NCI-H2196 (cell line): Measurements from ENCODE around the gene TBRG4.

Source experiments
- DNase-seq: peaks from one replicate; lab custom pipeline; 2025; ENCODE audit not compliant: unreplicated experiment; lab: John Stamatoyannopoulos, UW

The TBRG4 gene

GRCh38 chr7:45145881-45146280 is 34.4 kb upstream of the TBRG4 start:
- DNase-seq = no peak

DNA sequence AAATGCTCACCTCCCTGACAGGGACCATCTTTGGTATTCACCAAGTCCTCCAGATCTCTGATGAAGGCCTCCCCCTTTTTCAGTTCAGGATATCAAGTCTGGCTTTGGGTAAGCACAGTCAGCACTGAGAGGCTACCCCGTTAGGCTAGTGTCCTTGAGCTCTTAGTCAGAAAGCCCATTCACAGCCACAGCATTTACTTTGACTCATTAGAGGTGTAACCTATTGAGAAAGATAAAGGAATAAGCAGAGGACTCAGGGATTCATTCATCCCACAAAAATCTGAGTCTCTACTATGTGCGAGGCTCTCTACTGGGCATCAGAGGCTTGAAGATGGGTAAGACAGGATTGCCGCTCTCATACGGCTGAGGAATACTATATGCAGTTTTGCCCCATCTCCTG is 32.1 kb upstream of the TBRG4 start:
- DNase-seq = no peak

- no peak for DNase-seq
Observed at GRCh38 chr7:45140827-45141226, 29.3 kb upstream of the TBRG4 start.

GRCh38 chr7:45138433-45139267 is 27.2 kb upstream of the TBRG4 start:
- no peak for DNase-seq

DNA sequence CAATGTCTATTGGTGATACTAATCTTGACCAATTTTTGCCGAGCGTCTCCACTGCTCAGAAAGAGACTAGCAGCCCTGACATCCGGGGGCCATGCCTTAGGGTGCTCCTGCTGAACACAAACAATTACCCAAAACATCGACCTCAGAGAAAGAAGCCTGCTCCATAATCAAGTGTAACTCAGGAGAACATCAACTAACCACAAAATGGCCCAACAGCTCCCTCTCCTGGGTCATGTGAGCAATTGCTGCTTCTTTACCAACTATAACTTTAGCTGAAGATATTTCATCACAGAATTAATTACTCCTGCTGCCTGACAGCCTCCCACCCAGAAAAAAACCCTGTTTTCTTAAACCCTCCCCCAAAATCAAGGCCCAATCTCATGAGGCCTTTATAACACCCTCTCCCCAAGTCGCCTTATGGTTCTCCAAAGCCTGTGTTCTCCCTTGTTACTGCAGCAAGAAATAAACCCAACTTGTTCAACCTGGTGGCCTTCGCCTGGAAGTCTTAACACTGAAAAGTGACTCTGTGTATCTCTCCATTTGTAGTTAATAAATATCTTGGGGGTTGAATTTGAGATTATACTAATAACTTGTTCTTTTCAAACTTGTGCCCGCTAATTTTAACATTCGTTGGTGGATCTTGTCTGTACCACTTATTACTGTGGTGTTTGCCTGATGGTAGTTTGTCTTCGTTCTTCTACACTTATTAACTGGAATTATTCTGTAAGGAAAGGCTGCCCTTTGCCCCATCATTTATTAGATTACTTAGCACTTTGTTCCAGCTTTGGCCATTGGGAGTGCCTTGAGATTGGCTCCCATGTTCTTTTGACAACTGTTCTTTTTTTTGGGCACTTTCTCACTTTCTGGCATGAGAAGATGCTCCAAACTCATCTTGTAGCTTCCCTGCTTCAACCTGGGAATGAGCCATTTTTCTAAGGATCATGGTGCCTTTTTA is 24.9 kb upstream of the TBRG4 start:
- DNase-seq = peak; percentile 76

GRCh38 chr7:45133877-45134276 is 22.4 kb upstream of the TBRG4 start:
- no peak for DNase-seq

DNA sequence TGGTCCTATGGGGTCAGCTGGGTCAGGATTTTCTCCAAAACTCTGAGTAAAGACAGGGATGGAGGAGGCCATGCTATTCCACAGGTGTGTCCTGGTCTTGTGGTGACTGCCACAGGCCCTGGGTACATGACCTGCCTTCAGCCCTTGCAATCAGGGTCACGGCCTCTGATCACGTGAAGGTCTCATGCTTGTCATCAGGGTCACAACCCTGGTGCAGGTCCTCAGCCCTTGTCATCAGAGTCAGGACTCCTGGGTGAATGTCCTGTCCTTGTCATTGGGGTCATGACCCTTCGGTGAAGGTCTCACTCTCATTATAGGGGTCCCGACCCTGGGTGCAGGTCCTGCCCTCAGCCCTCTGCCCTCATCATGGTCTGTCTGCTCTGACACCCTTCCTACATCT is 21.9 kb upstream of the TBRG4 start:
- DNase-seq = no peak

- no peak for DNase-seq
Observed at GRCh38 chr7:45132708-45133320, 21.3 kb upstream of the TBRG4 start.

DNA sequence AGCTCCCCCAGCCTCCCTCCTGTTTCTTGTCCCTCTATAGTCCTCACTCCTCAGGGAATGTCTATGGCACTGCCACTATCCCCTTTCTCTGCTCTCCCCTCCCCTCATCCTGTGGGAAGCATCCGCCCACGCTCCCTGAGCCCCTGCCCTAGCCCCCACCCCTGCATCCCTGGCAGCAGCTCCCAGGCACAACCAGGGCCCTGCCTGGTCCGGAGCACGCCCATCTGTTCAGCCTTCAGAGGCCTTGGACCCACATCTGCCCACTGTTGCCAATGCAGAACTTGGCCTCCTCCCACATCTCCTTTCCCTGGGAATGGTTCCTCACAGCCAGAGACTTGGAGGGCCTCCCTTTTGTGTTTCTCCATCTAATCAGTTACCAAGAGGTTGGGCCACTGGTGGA is 20.4 kb upstream of the TBRG4 start:
- DNase-seq = no peak

GRCh38 chr7:45130910-45131309 is 19.4 kb upstream of the TBRG4 start:
- DNase-seq = no peak

- no peak for DNase-seq
Observed at GRCh38 chr7:45129906-45130305, 18.4 kb upstream of the TBRG4 start.

DNA sequence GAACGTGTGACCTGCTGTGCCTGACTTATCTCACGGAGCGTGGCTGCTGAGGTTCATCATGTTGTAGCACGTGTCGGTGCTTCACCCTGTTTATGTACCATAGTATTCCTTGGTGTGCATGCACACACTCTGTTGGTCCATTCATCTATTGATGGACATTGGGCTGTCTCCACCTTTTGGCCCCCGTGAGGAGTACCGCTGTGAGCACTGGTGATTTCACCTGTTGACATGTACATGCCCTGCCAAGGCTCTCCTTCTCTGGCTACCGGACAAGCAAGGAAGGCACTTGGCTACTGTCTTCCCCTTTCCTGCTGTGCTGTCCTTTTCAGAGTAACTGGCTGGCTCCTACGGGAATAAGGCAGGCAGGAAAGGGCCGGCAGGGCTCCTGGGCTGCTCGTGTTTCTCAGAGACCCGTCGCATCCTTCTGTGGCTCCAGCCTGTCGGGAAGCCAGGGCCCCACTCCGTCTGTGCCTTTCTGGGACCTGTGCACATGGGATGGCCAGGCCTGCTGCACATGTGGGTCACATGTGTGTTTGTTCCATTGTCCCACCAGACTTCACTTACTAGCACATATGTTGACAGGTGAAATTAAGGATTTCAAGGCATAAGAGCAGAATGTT is 17.8 kb upstream of the TBRG4 start:
- DNase-seq = no peak

GRCh38 chr7:45126920-45127319 is 15.4 kb upstream of the TBRG4 start:
- DNase-seq = no peak

- DNase-seq = no peak
Observed at GRCh38 chr7:45126201-45126600, 14.7 kb upstream of the TBRG4 start.

GRCh38 chr7:45125193-45125904 is 13.9 kb upstream of the TBRG4 start:
- no peak for DNase-seq

GRCh38 chr7:45123913-45124710 is 12.6 kb upstream of the TBRG4 start:
- no peak for DNase-seq

- no peak for DNase-seq
Observed at GRCh38 chr7:45122975-45123860, 11.7 kb upstream of the TBRG4 start.

DNA sequence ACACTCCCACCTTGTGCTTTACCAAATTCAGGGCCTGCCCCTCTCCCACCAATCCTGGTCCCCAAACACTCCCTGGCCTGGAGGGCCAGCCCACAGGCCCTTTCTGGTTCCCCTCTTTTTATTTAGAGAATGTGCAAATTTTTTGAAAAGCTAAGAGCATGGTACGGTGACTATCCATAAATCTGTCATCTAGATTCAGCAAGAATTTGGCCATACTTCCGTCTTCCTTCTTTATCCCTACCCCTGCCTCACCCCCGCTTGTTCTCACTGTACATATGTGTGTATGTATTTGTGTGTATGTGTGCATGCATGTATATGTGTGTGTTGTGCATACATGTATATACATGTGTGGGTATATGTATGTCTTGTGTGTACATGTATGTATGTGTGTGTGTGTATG is 8.1 kb upstream of the TBRG4 start:
- no peak for DNase-seq

- no peak for DNase-seq
Observed at GRCh38 chr7:45118889-45119331, 7.4 kb upstream of the TBRG4 start.
